Tibial artery (tissue), 4 donors: ENCODE measurements around the gene FFAR2.
"Not testable (repeated sequence)": the region's sequence is repeated elsewhere in the genome, so short reads cannot be mapped to it uniquely, and the experiment has no call there.

Source experiments
- DNase-seq, 2 donors: peaks; one replicate each; pipeline ENCODE4 v3.0.0-alpha.2; 2019
- H3K27ac ChIP-seq, 2 donors: fragments of 200-600 bp; sonication (generic) in 1 of 2; 1 replicate in 1 of 2; 2 replicates in 1 of 2; pipeline ENCODE4 v1.5.1; 2018 to 2019; ENCODE audit warnings: mild to moderate bottlenecking in 1 of 2
- H3K27me3 ChIP-seq, 2 donors: fragments of 200-600 bp; sonication (generic) in 1 of 2; one replicate each; pipeline versions ENCODE4 v1.5.1 to v1.6.0; 2016 to 2019
- H3K36me3 ChIP-seq, 3 donors: fragments of 200-600 bp; sonication (generic) in 2 of 3; one replicate each; pipeline ENCODE4 v1.5.1; 2016 to 2019; ENCODE audit warnings: mild to moderate bottlenecking in 2 of 3
- H3K4me1 ChIP-seq, 4 donors: fragments of 200-600 bp; sonication (generic) in 2 of 4; 1 replicate in 3 of 4; 2 replicates in 1 of 4; pipeline ENCODE4 v1.5.1; 2016 to 2019
- H3K4me3 ChIP-seq, 2 donors: fragments of 200-600 bp; sonication (generic) in 1 of 2; 1 replicate in 1 of 2; 2 replicates in 1 of 2; pipeline ENCODE4 v1.5.1; 2018 to 2019; ENCODE audit warnings: mild to moderate bottlenecking in 2 of 2
- H3K9me3 ChIP-seq, 3 donors: fragments of 200-600 bp; sonication (generic) in 1 of 3; one replicate each; pipeline ENCODE4 v1.5.1; 2016 to 2019
- intact Hi-C: fragments of 100-400 bp; cut with DNase I; formaldehyde crosslinking; loops from one replicate; pipeline ENCODE4 v1.15.0; 2023; ENCODE audit warnings: low total_unique reads
- TF ChIP-seq, protein P1 (sequence below), 2 experiments: fragments of 200-600 bp in 1 of 2; fragments of 450-650 bp in 1 of 2; IDR thresholded peaks; one replicate each; pipeline ENCODE4 v1.5.1; 2017 to 2019; ENCODE audit warnings: antibody characterized with exemption in 2 of 2, mild to moderate bottlenecking in 1 of 2, moderate library complexity in 1 of 2

FFAR2 gene

DNA sequence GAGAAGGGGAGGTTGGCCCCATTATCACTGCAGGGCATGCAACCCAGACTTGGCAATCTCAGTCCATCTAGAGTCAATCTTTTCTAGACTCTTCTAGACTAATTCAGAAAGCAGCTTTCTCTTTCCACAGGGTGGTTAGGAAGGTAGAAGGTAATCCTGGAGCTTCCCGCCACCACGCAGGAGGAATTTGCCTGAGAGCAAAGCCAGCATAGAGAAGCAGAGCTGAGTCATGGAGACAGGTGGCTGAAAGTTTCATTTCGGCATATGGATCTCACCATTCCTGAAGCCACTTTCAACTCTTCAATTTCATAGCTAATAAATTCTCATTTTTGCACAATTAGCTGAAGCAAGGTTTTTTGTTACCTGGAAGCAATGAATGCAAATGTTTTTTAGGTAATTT is 29.0 kb upstream of the FFAR2 start:
- Histone ChIP-seq H3K27ac (no peak overlapping the region), H3K4me3 (no peak overlapping the region), H3K9me3 (no peaks in the 10 kb centered on the region), H3K4me1 (no peaks in the 10 kb centered on the region), H3K36me3 (no peaks in the 10 kb centered on the region), H3K27me3 (peaks cover 0 to 14% of the 10 kb centered on the region in 2 donors)
- no peak for DNase-seq
- intact Hi-C loops = no loop called here
- TF ChIP-seq, protein P1, sequence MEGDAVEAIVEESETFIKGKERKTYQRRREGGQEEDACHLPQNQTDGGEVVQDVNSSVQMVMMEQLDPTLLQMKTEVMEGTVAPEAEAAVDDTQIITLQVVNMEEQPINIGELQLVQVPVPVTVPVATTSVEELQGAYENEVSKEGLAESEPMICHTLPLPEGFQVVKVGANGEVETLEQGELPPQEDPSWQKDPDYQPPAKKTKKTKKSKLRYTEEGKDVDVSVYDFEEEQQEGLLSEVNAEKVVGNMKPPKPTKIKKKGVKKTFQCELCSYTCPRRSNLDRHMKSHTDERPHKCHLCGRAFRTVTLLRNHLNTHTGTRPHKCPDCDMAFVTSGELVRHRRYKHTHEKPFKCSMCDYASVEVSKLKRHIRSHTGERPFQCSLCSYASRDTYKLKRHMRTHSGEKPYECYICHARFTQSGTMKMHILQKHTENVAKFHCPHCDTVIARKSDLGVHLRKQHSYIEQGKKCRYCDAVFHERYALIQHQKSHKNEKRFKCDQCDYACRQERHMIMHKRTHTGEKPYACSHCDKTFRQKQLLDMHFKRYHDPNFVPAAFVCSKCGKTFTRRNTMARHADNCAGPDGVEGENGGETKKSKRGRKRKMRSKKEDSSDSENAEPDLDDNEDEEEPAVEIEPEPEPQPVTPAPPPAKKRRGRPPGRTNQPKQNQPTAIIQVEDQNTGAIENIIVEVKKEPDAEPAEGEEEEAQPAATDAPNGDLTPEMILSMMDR (IDR thresholded peaks at IDR 0.05) = no peak

DNA sequence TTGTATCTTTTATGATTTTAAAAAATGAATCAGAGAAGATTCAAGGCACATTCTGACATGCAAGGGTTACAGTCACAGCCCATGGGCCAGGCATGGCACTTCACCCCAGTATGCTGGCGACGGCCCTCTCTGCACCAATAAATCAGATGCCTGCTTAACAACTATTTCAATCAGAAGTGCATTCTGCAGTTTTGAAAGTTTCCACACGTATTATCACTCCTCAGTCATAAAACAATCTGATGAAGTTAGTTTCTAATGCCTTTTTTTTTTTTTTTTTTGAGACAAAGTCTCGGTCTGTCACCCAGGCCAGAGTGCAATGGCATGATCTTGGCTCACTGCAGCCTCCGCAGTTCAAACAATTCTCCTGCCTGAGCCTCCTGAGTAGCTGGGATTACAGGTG is 28.3 kb upstream of the FFAR2 start:
- no peak overlapping the region for H3K27ac ChIP-seq
- DNase-seq = no peak
- H3K4me1 ChIP-seq = no peaks in the 10 kb centered on the region
- H3K9me3 ChIP-seq = no peaks in the 10 kb centered on the region
- no peak overlapping the region for H3K4me3 ChIP-seq
- peaks cover 0 to 14% of the 10 kb centered on the region in 2 donors for H3K27me3 ChIP-seq
- H3K36me3 ChIP-seq = no peaks in the 10 kb centered on the region
- intact Hi-C loops = no loop called here
- TF ChIP-seq, protein P1 (IDR thresholded peaks at IDR 0.05) = no peak

DNA sequence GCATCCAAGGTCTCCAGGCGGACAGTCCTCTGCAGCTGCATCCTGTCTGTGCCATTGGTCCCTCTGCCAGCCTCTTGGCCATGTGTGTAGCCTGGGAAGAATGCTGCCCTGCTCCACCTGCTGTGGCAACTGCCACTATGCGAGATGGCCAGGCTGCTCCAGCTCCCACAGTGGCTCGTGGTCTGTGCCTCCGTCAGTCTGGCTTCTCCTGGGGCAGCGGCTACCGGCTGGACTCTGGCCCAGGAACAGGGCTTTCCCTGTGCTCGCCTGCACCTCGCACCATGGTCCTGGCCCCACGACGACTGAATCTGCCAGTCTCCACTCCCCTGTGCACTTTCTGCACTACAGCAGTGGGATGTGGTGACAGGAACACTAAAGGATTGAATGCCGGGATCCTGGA is 26.7 kb upstream of the FFAR2 start:
- intact Hi-C loops = no loop called here
- TF ChIP-seq, protein P1 (IDR thresholded peaks at IDR 0.05) = no peak
- H3K36me3 ChIP-seq = no peaks in the 10 kb centered on the region
- H3K4me1 ChIP-seq = no peaks in the 10 kb centered on the region
- H3K27me3 ChIP-seq = peaks cover 0 to 9% of the 10 kb centered on the region in 2 donors
- H3K9me3 ChIP-seq = no peaks in the 10 kb centered on the region
- H3K4me3 ChIP-seq = no peak overlapping the region
- H3K27ac ChIP-seq = no peak overlapping the region
- DNase-seq = no peak

GRCh38 chr19:35423406-35423805 is 24.7 kb upstream of the FFAR2 start:
- H3K4me3 ChIP-seq, H3K27me3 ChIP-seq, H3K27ac ChIP-seq, H3K9me3 ChIP-seq, H3K4me1 ChIP-seq, DNase-seq, intact Hi-C loops, H3K36me3 ChIP-seq: not testable (repeated sequence)

DNA sequence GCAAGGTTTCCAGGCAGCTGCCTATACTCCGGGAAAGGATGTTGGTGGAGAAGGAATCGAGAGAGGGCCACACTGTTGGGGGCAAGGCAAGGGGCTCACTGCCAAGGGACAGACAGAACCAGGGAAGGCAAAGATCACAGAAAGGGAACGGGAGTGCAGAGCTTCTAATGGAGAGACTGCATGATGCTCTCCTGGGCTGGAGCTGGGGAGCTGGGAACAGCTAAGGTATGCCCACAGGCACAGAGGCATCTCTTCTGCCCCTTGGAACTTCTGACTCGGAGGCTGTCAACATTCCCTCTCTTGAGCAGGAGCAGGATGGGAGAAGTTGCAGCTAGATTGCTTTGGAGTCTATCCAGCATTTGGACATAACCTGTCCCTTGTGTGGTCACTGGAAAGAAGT is 22.4 kb upstream of the FFAR2 start:
- Histone ChIP-seq H3K4me1 (no peaks in the 10 kb centered on the region), H3K9me3 (peaks cover 0 to 5% (median 0%) of the 10 kb centered on the region in 3 donors), H3K4me3 (no peak overlapping the region), H3K27ac (no peak overlapping the region), H3K36me3 (no peaks in the 10 kb centered on the region), H3K27me3 (peaks cover 0 to 5% of the 10 kb centered on the region in 2 donors)
- DNase-seq = no peak
- intact Hi-C loops = no loop called here
- TF ChIP-seq, protein P1 (IDR thresholded peaks at IDR 0.05) = no peak

DNA sequence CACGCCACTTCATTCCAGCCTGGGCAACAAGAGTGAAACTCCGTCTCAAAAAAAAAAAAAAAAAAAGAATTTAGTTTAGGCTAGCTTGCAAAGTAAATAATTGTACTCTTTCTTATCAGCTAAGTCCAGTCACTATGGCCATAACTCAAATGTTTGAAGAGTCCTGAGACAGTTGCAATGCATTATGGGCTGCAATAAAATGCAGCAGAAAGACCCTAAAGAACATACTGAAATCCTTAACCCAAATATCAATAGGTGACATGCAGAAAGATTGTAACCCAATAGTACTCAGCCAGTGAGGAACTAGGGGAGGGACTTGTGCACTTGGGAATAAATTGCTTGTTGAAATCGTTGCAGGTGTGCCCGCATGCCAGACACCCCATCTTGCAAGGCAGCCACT is 20.9 kb upstream of the FFAR2 start:
- no peak for DNase-seq
- Histone ChIP-seq H3K4me1 (no peaks in the 10 kb centered on the region), H3K36me3 (no peaks in the 10 kb centered on the region), H3K4me3 (no peak overlapping the region), H3K27me3 (peaks cover 0 to 5% of the 10 kb centered on the region in 2 donors), H3K27ac (no peak overlapping the region), H3K9me3 (peaks cover 0 to 8% (median 0%) of the 10 kb centered on the region in 3 donors)
- TF ChIP-seq, protein P1 (IDR thresholded peaks at IDR 0.05) = no peak
- intact Hi-C loops = no loop called here
